HEK293 (cell line): ENCODE measurements around the gene HMGN3.

Source experiments
- CTCF ChIA-PET: fragments of 350-600 bp; formaldehyde crosslinking; extraction: SDS; loops from one replicate; lab custom pipeline; 2021; ENCODE audit warnings: antibody characterized with exemption; lab: Yijun Ruan, JAX
- POLR2A ChIA-PET: fragments of 300-600 bp; formaldehyde crosslinking; extraction: SDS; loops from one replicate; lab custom pipeline; 2020; ENCODE audit warnings: antibody characterized with exemption, inconsistent platforms; lab: Yijun Ruan, JAX
- H3K27ac ChIP-seq: fragments of 200-500 bp; sonication (Bioruptor generic); 2 replicates; pipeline ENCODE4 v1.5.1; 2014; ENCODE audit warnings: low read depth, low read length, control low read depth, inconsistent platforms; ENCODE audit errors: extremely low read depth
- H3K36me3 ChIP-seq, 2 experiments: fragments of 200-500 bp in 1 of 2; sonication (Bioruptor generic) in 1 of 2; 1 replicate in 1 of 2; 2 replicates in 1 of 2; pipeline ENCODE4 v1.5.1; 2014 to 2017; ENCODE audit warnings: inconsistent platforms in 2 of 2, low read length in 2 of 2; ENCODE audit not compliant: control insufficient read depth in 2 of 2, insufficient read depth in 1 of 2
- H3K4me1 ChIP-seq: fragments of 200-500 bp; sonication (Bioruptor generic); 2 replicates; pipeline ENCODE4 v1.5.1; 2014; ENCODE audit warnings: mild to moderate bottlenecking, low read length, inconsistent platforms; ENCODE audit not compliant: control insufficient read depth, insufficient read depth
- H3K4me3 ChIP-seq: 2 replicates; pipeline ENCODE4 v1.5.1; 2011; ENCODE audit warnings: low read depth, mild to moderate bottlenecking, control low read depth, low read length, moderate library complexity
- H3K9me3 ChIP-seq: fragments of 200-500 bp; sonication (Bioruptor generic); 2 replicates; pipeline ENCODE4 v1.5.1; 2014; ENCODE audit warnings: low read depth, low read length, inconsistent platforms; ENCODE audit not compliant: control insufficient read depth, insufficient read depth
- HOXC10 ChIP-seq: sonication (generic); formaldehyde crosslinking; IDR thresholded peaks from 2 replicates; pipeline ENCODE4 v1.8.1; 2023; ENCODE audit warnings: mild to moderate bottlenecking, missing genetic modification reagents
- KLF1 ChIP-seq: fragments of 450-650 bp; formaldehyde crosslinking; IDR thresholded peaks from 2 replicates; pipeline ENCODE4 v1.5.1; 2016; ENCODE audit warnings: missing biosample characterization, missing genetic modification characterization
- RBAK ChIP-seq: fragments of 450-650 bp; formaldehyde crosslinking; IDR thresholded peaks from 2 replicates; pipeline ENCODE4 v1.5.1; 2016; ENCODE audit warnings: missing biosample characterization, missing genetic modification characterization
- SCRT1 ChIP-seq: fragments of 450-650 bp; formaldehyde crosslinking; IDR thresholded peaks from 2 replicates; pipeline ENCODE4 v1.5.1; 2016; ENCODE audit warnings: missing biosample characterization, missing genetic modification characterization, borderline replicate concordance
- SP2 ChIP-seq: fragments of 450-650 bp; formaldehyde crosslinking; IDR thresholded peaks from 2 replicates; pipeline ENCODE4 v1.5.1; 2016; ENCODE audit warnings: missing biosample characterization, missing genetic modification characterization
- ZNF184 ChIP-seq: fragments of 450-650 bp; IDR thresholded peaks from 2 replicates; pipeline ENCODE4 v1.5.1; 2018; ENCODE audit warnings: missing biosample characterization, mild to moderate bottlenecking, missing genetic modification characterization
- ZNF2 ChIP-seq: fragments of 450-650 bp; formaldehyde crosslinking; IDR thresholded peaks from 2 replicates; pipeline ENCODE4 v1.5.1; 2016; ENCODE audit warnings: missing biosample characterization, missing genetic modification characterization
- ZNF416 ChIP-seq: fragments of 450-650 bp; formaldehyde crosslinking; IDR thresholded peaks from 2 replicates; pipeline ENCODE4 v1.5.1; 2016; ENCODE audit warnings: missing biosample characterization, missing genetic modification characterization
- ZNF585B ChIP-seq: fragments of 450-650 bp; formaldehyde crosslinking; IDR thresholded peaks from 2 replicates; pipeline ENCODE4 v1.5.1; 2016; ENCODE audit warnings: missing biosample characterization, missing genetic modification characterization
- ZNF768 ChIP-seq: fragments of 450-650 bp; formaldehyde crosslinking; IDR thresholded peaks from 2 replicates; pipeline ENCODE4 v1.5.1; 2018; ENCODE audit warnings: missing biosample characterization, mild to moderate bottlenecking, missing genetic modification characterization
- ZNF837 ChIP-seq: fragments of 450-650 bp; formaldehyde crosslinking; IDR thresholded peaks from 2 replicates; pipeline ENCODE4 v1.5.1; 2016; ENCODE audit warnings: missing biosample characterization, missing genetic modification characterization
- TF ChIP-seq, protein P1 (sequence below): fragments of 450-650 bp; formaldehyde crosslinking; IDR thresholded peaks from 2 replicates; pipeline ENCODE4 v1.5.1; 2016; ENCODE audit warnings: missing biosample characterization, missing genetic modification characterization
- TF ChIP-seq, protein P2 (sequence below): fragments of 450-650 bp; formaldehyde crosslinking; IDR thresholded peaks from 2 replicates; pipeline ENCODE4 v1.5.0; 2017; ENCODE audit warnings: missing biosample characterization, missing genetic modification characterization, borderline replicate concordance
- TF ChIP-seq, protein P3 (sequence below): fragments of 450-650 bp; formaldehyde crosslinking; IDR thresholded peaks from 2 replicates; pipeline ENCODE4 v1.5.1; 2016; ENCODE audit warnings: missing biosample characterization, missing genetic modification characterization, borderline replicate concordance
- TF ChIP-seq, protein P4 (sequence below): fragments of 450-650 bp; formaldehyde crosslinking; conservative IDR thresholded peaks from 2 replicates; pipeline ENCODE4 v1.5.1; 2016; ENCODE audit warnings: low read depth, missing biosample characterization, missing genetic modification characterization
- TF ChIP-seq, protein P5 (sequence below): fragments of 450-650 bp; formaldehyde crosslinking; IDR thresholded peaks from 2 replicates; pipeline ENCODE4 v1.5.1; 2016; ENCODE audit warnings: missing biosample characterization, missing genetic modification characterization

Gene HMGN3

DNA sequence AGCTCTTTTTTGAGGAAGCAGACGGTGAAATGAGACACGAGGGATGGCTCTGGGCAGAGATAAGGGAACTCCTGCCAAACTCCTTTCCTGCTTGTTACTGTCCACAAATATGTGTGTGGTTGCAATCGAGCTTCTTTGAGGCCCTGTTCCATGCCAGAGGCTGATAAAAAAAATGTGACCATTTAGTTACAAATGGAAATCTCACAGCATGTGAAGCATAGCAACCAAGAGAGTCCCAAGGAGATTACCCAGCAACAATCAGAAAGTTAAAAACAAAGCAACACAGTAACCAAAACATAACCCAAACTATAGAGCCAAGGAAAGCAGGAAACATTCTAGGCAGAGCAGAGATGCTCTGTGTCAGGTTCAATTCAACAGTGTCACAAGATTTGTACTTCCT lies 35.4 kb upstream of the HMGN3 start:
- H3K36me3 ChIP-seq: no peaks in the 10 kb centered on the region
- no peaks in the 10 kb centered on the region for H3K4me1 ChIP-seq
- H3K27ac ChIP-seq: no peak overlapping the region
- CTCF ChIA-PET: interaction anchor here (0.6 kb wide), 1 partner anchor 217 kb away, joined by 3 read pairs; no protein-coding TSS in a partner anchor
- H3K4me3 ChIP-seq: no peak overlapping the region
- TF ChIP-seq ZNF837 (tag by site-specific recombination) (no peak), KLF1 (tag by site-specific recombination) (no peak), ZNF585B (no peak), ZNF768 (tag by site-specific recombination) (no peak)
- TF ChIP-seq, protein P1, sequence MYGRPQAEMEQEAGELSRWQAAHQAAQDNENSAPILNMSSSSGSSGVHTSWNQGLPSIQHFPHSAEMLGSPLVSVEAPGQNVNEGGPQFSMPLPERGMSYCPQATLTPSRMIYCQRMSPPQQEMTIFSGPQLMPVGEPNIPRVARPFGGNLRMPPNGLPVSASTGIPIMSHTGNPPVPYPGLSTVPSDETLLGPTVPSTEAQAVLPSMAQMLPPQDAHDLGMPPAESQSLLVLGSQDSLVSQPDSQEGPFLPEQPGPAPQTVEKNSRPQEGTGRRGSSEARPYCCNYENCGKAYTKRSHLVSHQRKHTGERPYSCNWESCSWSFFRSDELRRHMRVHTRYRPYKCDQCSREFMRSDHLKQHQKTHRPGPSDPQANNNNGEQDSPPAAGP (tag by site-specific recombination): no peak
- TF ChIP-seq, protein P2, sequence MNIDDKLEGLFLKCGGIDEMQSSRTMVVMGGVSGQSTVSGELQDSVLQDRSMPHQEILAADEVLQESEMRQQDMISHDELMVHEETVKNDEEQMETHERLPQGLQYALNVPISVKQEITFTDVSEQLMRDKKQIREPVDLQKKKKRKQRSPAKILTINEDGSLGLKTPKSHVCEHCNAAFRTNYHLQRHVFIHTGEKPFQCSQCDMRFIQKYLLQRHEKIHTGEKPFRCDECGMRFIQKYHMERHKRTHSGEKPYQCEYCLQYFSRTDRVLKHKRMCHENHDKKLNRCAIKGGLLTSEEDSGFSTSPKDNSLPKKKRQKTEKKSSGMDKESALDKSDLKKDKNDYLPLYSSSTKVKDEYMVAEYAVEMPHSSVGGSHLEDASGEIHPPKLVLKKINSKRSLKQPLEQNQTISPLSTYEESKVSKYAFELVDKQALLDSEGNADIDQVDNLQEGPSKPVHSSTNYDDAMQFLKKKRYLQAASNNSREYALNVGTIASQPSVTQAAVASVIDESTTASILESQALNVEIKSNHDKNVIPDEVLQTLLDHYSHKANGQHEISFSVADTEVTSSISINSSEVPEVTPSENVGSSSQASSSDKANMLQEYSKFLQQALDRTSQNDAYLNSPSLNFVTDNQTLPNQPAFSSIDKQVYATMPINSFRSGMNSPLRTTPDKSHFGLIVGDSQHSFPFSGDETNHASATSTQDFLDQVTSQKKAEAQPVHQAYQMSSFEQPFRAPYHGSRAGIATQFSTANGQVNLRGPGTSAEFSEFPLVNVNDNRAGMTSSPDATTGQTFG (tag by site-specific recombination): no peak
- POLR2A ChIA-PET: interaction anchor here (1.0 kb wide), 1 partner anchor 35 kb away, joined by 3 read pairs; the partner anchor contains the start of gene HMGN3
- no peaks in the 10 kb centered on the region for H3K9me3 ChIP-seq

DNA sequence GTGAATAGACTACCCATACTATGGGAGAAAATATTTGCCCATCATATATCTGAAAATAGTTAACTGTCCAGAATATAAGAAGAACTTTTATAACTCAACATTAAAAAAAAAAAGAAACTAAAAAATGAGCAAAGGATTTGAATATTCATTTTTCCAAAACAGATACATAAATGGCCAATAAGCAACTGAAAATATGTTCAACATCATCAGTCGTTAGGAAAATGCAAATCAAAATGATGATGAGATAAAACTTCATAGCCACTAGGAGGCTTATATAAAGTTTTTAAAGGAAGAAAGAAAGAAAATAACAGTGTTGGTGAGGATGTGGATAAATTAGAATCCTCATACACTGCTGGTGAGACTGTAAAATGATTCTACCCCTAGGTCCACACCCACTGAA lies 32.6 kb upstream of the HMGN3 start:
- H3K4me1 ChIP-seq: no peaks in the 10 kb centered on the region
- H3K4me3 ChIP-seq: no peak overlapping the region
- no peak overlapping the region for H3K27ac ChIP-seq
- no peaks in the 10 kb centered on the region for H3K36me3 ChIP-seq
- ChIA-PET POLR2A (no interaction called here), CTCF (no interaction called here)
- H3K9me3 ChIP-seq: no peaks in the 10 kb centered on the region
- TF ChIP-seq ZNF2 (no peak), ZNF184 (tag by site-specific recombination) (no peak), SP2 (tag by site-specific recombination) (no peak), ZNF416 (no peak), RBAK (no peak), SCRT1 (tag by site-specific recombination) (no peak), ZNF837 (tag by site-specific recombination) (no peak), HOXC10 (CRISPR knock-in tag) (no peak)
- TF ChIP-seq, protein P3, sequence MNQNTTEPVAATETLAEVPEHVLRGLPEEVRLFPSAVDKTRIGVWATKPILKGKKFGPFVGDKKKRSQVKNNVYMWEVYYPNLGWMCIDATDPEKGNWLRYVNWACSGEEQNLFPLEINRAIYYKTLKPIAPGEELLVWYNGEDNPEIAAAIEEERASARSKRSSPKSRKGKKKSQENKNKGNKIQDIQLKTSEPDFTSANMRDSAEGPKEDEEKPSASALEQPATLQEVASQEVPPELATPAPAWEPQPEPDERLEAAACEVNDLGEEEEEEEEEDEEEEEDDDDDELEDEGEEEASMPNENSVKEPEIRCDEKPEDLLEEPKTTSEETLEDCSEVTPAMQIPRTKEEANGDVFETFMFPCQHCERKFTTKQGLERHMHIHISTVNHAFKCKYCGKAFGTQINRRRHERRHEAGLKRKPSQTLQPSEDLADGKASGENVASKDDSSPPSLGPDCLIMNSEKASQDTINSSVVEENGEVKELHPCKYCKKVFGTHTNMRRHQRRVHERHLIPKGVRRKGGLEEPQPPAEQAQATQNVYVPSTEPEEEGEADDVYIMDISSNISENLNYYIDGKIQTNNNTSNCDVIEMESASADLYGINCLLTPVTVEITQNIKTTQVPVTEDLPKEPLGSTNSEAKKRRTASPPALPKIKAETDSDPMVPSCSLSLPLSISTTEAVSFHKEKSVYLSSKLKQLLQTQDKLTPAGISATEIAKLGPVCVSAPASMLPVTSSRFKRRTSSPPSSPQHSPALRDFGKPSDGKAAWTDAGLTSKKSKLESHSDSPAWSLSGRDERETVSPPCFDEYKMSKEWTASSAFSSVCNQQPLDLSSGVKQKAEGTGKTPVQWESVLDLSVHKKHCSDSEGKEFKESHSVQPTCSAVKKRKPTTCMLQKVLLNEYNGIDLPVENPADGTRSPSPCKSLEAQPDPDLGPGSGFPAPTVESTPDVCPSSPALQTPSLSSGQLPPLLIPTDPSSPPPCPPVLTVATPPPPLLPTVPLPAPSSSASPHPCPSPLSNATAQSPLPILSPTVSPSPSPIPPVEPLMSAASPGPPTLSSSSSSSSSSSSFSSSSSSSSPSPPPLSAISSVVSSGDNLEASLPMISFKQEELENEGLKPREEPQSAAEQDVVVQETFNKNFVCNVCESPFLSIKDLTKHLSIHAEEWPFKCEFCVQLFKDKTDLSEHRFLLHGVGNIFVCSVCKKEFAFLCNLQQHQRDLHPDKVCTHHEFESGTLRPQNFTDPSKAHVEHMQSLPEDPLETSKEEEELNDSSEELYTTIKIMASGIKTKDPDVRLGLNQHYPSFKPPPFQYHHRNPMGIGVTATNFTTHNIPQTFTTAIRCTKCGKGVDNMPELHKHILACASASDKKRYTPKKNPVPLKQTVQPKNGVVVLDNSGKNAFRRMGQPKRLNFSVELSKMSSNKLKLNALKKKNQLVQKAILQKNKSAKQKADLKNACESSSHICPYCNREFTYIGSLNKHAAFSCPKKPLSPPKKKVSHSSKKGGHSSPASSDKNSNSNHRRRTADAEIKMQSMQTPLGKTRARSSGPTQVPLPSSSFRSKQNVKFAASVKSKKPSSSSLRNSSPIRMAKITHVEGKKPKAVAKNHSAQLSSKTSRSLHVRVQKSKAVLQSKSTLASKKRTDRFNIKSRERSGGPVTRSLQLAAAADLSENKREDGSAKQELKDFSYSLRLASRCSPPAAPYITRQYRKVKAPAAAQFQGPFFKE (tag by site-specific recombination): no peak
- TF ChIP-seq, protein P4, sequence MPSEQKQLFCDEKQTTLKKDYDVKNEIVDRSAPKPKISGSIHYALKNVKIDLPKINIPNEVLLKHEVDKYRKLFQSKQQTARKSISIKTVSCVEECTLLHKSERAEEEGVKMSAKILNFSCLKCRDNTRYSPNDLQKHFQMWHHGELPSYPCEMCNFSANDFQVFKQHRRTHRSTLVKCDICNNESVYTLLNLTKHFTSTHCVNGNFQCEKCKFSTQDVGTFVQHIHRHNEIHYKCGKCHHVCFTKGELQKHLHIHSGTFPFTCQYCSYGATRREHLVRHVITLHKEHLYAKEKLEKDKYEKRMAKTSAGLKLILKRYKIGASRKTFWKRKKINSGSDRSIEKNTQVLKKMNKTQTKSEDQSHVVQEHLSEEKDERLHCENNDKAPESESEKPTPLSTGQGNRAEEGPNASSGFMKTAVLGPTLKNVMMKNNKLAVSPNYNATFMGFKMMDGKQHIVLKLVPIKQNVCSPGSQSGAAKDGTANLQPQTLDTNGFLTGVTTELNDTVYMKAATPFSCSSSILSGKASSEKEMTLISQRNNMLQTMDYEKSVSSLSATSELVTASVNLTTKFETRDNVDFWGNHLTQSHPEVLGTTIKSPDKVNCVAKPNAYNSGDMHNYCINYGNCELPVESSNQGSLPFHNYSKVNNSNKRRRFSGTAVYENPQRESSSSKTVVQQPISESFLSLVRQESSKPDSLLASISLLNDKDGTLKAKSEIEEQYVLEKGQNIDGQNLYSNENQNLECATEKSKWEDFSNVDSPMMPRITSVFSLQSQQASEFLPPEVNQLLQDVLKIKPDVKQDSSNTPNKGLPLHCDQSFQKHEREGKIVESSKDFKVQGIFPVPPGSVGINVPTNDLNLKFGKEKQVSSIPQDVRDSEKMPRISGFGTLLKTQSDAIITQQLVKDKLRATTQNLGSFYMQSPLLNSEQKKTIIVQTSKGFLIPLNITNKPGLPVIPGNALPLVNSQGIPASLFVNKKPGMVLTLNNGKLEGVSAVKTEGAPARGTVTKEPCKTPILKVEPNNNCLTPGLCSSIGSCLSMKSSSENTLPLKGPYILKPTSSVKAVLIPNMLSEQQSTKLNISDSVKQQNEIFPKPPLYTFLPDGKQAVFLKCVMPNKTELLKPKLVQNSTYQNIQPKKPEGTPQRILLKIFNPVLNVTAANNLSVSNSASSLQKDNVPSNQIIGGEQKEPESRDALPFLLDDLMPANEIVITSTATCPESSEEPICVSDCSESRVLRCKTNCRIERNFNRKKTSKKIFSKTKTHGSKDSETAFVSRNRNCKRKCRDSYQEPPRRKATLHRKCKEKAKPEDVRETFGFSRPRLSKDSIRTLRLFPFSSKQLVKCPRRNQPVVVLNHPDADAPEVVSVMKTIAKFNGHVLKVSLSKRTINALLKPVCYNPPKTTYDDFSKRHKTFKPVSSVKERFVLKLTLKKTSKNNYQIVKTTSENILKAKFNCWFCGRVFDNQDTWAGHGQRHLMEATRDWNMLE (tag by site-specific recombination): no peak
- TF ChIP-seq, protein P5, sequence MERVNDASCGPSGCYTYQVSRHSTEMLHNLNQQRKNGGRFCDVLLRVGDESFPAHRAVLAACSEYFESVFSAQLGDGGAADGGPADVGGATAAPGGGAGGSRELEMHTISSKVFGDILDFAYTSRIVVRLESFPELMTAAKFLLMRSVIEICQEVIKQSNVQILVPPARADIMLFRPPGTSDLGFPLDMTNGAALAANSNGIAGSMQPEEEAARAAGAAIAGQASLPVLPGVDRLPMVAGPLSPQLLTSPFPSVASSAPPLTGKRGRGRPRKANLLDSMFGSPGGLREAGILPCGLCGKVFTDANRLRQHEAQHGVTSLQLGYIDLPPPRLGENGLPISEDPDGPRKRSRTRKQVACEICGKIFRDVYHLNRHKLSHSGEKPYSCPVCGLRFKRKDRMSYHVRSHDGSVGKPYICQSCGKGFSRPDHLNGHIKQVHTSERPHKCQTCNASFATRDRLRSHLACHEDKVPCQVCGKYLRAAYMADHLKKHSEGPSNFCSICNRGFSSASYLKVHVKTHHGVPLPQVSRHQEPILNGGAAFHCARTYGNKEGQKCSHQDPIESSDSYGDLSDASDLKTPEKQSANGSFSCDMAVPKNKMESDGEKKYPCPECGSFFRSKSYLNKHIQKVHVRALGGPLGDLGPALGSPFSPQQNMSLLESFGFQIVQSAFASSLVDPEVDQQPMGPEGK (tag by site-specific recombination): no peak
